Stimulated activated CD8-positive, alpha-beta memory T cell treated with anti-CD3 and anti-CD28 coated beads, Interleukin-12 subunit alpha, Interleukin-12 subunit beta, amount 100 ng/mL, for 4 hours (primary cell): ENCODE results near the gene MNAT1.
"Not testable (repeated sequence)": the region's sequence is repeated elsewhere in the genome, so short reads cannot be mapped to it uniquely, and the experiment has no call there.

ENCODE experiments used
- DNase-seq: peaks from one replicate; pipeline ENCODE4 v3.0.0-alpha.2; 2020; ENCODE audit warnings: low read depth

The MNAT1 gene

DNA sequence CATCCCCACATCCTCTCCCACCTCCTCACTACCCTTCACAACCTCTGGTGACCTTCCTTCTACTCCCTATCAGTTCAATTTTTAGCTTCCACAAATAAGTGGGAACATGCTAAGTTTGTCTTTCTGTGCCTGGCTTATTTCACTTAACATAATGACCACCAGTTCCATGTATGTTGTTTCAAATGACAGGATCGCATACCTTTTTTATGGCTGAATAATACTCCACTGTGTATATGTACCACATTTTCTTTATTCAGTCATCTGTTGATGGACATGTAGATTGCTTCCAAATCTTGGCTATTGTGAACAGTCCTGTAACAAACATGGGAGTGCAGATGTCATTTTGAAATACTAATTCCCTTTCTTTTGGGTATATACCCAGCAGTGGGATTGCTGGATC, 147.7 kb downstream of the MNAT1 start:
- no peak for DNase-seq

GRCh38 chr14:60884134-60884533, 149.6 kb downstream of the MNAT1 start:
- DNase-seq: no peak

- not testable (repeated sequence) for DNase-seq
Observed at GRCh38 chr14:60890636-60891035, 156.1 kb downstream of the MNAT1 start.

- DNase-seq: no peak
Observed at GRCh38 chr14:60893911-60894310, 159.3 kb downstream of the MNAT1 start.

GRCh38 chr14:60904381-60904780, 169.8 kb downstream of the MNAT1 start:
- DNase-seq: no peak

DNA sequence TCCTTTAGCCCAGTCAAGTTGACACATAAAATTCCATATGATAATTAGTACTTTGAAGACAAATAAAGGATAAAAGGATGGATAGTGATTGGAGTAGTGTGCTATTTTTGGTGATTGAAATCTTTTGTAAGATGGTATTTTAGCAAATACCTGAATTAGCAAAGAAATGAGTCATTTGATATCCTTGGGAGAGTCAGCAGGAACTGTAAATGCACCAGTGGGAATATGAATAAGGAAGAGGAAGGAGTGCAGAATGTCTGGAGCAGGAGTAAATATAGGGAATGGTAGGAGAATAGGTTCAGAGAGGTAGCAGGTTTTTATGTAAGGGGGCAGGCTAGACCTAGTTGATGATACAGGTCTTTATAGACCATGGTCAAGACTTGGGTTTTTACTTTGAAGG, 171.4 kb downstream of the MNAT1 start:
- no peak for DNase-seq

DNA sequence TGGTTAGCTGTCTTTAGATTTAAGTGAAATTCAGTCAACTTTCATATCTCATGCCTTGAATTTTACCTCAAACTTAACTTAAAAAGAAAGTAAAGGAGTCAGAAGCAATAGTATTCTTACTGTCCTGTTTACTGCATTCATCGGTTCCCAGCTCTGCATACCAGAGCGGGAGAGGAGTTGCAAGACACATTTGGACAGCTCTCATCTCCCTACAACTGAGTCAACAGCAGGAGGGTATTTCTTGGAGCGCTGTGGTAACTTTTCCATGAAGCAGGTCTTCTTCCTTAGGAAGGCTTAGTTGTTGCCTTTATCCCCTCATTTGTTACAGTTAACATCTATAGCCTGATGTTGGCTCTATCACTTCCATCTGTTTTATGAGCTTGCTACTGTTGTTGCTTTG, 181.2 kb downstream of the MNAT1 start:
- no peak for DNase-seq

DNA sequence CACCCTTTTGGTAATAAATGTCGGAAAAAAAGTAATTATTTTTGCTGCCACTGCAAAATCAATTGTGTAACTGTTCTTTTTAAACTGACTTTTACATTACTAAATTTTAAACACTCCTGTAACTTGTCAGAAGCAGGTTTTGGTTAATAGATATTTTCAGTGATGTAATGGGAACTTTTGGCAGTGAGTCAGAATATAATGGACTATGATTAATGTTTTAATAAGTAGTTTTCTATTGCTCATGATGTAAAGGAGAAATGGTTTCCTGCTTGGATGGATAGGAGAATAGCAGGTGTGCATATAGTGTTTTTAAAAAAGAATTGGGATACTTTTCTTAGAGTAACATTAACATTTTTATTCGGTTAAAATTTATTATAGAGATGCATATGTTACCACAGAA, 187.5 kb downstream of the MNAT1 start:
- DNase-seq: no peak

DNA sequence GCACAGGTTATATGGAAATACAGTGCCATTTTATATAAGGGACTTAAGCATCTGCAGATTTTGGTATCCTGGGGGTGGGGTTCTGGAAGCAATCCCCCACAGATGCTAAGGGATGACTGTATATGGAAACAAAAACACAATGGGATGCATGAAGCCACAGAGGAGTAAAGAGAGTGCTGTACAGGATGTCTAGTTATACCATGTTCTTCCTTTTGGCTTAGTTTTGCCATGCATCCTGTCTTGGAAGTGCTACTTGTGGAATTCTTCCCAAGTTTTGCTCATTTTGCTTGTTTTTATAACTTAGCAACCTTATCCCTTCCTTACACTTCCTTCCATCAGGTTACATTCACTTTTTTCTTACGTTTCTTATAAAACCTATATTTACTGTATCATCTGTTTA, 190.7 kb downstream of the MNAT1 start:
- DNase-seq: no peak

- DNase-seq: no peak
Observed at GRCh38 chr14:60926002-60926401, 191.4 kb downstream of the MNAT1 start.

- no peak for DNase-seq
Observed at GRCh38 chr14:60931218-60931617, 196.7 kb downstream of the MNAT1 start.

DNA sequence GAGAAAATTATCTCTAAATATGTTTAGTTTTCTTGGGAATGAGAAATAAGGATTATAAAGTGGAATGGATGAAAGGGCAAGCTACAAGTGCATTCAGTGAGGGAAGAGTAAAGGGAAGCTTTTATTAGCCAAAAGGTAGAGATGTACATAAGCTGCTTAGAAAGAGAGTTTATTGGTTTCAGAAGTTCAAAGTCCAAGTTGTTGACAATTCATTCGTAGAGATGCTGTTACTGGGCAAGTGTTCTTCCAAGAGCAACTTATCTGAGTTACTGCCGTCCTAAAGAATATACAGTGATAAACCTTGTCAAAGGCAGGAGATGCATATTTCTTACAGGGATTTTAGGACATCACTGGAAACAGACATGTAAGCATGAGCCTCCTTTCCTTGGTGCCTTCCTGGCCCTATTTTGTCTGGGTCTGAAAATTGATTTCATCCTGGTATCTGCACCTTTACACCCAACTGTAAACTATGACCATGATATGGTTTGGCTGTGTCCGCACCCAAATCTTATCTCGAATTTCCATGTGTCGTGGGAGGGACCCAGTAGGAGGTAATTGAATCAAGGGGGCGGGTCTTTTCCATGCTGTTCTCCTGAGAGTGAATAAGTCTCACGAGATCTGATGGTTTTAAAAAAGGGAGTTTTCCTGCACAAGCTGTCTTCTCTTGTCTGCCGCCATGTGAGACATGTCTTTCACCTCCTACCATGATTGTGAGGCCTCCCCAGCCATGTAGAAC, 199.5 kb downstream of the MNAT1 start:
- DNase-seq: no peak

DNA sequence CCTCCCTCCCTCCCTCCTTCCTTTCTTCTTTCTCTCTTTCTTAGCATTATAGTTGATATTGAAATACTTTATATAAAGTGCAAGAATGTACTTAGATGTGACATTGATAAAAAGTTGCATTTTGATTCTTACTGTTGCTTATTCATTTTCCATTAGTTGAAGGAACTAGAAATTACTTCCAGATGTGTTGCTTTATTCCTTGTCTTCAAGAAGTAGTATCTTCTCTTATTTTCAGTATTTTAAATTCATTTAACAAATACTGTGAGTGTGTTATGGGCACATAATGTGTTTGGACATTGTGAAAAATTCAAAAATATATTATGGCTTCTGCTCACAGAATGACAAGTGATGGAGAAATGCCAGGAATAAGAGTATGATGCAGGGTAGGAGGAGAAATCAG, 200.8 kb downstream of the MNAT1 start:
- no peak for DNase-seq

- no peak for DNase-seq
Observed at GRCh38 chr14:60943637-60944032, 209.1 kb downstream of the MNAT1 start.

DNA sequence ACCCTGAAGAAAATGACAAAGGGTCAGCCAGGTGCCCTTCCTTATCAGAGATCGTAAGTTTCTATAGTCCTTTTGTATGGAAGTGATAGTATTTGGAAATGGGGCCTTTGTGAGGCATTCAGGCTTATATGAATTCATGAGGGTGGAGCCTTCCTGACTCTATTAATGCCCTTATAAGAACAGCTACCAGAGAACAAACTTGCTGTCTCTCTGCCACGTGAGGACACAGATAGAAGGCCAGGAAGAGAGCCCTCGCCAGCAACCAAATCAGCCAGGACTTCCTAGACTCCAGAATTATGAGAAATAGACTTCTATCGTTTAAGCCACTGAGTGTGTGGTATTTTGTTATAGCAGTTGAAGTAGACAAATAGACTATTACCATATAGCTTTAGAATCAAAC, 209.6 kb downstream of the MNAT1 start:
- no peak for DNase-seq

GRCh38 chr14:60945984-60946383, 211.4 kb downstream of the MNAT1 start:
- no peak for DNase-seq

DNA sequence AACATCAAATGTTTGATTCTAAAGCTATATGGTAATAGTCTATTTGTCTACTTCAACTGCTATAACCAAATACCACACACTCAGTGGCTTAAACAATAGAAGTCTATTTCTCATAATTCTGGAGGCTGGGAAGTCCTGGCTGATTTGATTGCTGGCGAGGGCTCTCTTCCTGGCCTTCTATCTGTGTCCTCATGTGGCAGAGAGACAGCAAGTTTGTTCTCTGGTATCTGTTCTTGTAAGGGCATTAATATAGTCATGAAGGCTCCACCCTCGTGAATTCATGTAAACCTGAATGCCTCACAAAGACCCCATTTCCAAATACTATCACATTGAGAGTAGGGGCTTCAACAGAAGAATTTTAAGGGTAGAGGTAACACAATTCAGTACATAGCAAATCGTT, 212.2 kb downstream of the MNAT1 start:
- DNase-seq: no peak

- DNase-seq: no peak
Observed at GRCh38 chr14:60951776-60952435, 217.3 kb downstream of the MNAT1 start.

- DNase-seq: no peak
Observed at GRCh38 chr14:60956202-60956601, 221.6 kb downstream of the MNAT1 start.

DNA sequence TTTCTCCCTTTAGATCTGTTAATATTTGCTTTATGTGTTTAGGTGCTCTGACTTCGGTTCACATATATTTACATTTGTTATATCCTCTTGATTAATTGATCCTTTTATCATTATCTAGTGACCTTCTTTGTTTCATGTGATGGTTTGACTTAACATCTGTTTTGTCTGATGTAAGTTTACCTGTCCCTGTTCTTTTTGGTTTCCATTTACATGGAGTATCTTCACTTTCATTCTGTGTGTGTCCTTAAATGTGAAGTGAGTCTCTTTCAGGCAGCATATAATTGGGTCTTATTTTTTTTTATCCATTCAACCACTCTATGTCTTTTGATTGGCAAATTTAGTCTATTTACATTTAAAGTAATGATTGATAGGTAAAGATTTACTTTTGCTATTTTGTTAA, 222.1 kb downstream of the MNAT1 start:
- DNase-seq: no peak

DNA sequence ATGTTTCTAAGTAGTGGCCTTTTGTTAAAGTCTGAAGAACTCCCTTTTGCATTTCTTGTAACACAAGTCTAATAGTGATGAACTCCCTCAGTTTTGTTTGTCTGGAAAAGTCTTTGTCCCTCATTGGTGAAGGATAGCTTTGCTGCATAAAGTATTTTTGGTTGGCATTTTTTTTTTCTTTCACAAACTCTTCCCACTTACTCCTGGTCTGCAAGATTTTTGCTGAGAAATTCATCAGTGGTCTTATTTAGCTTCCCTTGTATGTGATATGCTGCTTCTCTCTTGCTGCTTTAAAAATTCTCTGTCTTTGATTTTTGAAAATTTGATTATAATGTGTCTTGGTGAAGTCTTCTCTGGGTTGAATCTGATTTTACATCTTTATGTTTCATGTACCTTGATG, 223.6 kb downstream of the MNAT1 start:
- no peak for DNase-seq

DNA sequence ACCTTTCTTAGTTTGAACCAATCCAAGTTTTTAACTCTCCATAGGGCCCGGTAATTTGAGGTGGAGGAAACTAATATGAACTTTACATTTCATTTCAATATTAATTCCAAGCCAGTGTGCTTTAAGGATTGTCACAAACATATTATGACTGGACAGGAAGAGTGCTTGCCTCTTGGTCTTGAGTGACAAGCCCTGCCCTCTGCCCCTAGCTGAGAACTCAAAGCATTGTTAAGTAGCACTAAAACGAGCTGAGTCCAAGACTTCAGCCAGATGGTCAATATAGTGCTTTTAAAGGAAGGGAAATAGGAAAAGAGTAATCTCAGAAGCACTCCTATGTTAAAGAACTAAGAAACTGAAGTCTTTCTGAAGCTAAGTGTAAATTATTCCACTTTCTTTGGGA, 229.2 kb downstream of the MNAT1 start:
- DNase-seq: no peak

DNA sequence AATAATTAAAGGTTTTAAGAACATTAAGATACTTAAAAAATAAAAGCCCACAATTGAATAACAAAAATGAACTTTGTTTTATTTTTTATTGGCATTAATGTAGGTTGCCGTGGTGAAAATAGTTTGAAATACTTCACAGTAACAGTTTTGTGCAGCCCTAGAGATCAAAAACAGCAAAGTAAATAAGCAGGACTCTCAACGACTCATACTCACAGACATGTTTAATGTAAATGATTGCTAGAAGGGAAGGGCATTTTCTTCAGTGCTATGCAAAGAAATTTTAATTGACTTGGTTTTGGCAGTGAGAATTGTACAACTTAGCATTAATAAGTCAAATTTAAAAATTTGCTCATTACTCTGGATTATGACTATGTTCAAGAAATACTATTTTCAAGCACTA, 230.3 kb downstream of the MNAT1 start:
- no peak for DNase-seq

- DNase-seq: no peak
Observed at GRCh38 chr14:60965402-60965801, 230.8 kb downstream of the MNAT1 start.
